RCC 7860 (cell line): ENCODE results near the gene SCD5.

Experiments
- DNase-seq: peaks from one replicate; pipeline ENCODE4 v3.0.0-alpha.2; 2015; ENCODE audit warnings: low spot score
- FAIRE-seq: peaks from 2 replicates; lab custom pipeline; 2012; peaks lifted over from hg19 to GRCh38; lab: Jason Lieb, UNC

Gene SCD5

DNA sequence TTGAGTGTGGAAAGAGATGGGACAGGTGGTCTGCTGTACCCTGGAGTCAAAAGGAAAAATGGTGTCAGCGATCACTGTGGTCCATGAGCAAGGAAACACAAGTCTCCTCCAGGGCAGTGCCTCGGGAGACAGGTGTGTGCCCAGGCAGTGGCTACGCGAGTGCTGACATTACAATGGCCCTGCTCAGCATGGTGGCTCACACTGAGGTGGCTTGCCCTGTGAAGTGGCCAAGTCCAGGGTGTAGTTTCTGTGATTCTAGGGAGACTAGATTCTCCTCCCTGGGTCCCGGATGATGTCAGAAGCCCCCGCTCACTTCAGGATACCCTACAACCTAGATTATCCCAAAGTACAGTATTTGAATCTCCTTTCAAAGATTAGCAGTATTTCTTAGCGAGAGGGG lies 192.0 kb downstream of the SCD5 start:
- DNase-seq (no peak), FAIRE-seq (no peak)

- FAIRE-seq (no peak), DNase-seq (no peak)
These were observed 194.1 kb downstream of the SCD5 start for GRCh38 chr4:82604522-82604921.

DNA sequence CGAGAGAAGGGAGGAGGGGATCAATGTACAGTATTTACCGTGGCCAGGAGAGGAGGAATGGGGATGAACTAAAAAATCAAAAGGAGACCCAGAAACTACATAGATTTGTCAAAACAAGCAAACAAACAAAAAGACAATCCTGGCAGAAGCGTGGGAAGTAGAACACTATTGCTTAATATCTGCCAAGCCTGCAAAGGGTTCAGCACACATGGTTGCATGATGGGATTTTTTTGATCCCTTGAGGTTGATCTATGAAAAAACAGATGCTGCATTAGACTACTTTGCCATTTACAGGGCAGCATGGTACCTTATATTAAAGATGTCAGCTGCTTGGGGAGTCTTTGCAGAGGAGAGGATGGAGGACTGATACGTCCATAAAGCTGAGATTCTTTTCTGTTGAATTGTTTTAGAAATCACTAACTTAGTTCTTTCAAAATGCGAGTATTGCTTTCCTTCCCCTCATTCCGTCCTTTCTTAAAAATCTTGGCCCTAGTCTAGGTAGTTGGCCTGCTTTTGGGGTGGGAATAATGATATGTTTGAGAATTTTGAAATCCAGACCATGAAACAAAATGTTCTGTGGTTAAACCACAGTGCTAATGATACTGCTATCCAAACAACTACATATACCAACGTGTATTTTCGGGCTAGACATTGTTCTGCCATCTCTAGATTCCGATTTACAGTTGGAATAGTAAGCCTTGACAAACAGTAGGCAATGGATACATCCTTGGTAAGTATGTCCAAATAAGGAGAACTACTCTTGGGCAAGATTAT lies 197.2 kb downstream of the SCD5 start:
- DNase-seq (no peak), FAIRE-seq (no peak)

DNA sequence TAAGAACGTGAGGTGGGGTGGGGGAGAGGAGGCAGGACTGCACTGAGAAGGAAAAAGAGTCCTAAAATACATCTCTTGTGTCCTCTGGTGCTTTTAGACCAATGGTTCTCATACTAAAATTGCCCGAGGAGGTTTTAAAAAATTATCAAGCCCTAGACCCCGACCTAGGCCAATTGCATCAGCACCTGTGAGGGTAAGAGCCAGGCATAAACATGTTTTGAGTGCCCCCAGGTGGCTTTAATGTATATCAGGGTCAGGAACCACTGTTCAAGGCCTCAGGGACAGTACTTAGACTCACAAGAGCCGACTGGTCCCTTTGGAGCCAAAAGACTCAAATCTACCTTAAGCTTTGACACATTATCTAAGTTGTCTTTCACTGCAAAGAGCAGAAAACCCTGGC lies 199.3 kb downstream of the SCD5 start:
- FAIRE-seq = no peak
- no peak for DNase-seq

DNA sequence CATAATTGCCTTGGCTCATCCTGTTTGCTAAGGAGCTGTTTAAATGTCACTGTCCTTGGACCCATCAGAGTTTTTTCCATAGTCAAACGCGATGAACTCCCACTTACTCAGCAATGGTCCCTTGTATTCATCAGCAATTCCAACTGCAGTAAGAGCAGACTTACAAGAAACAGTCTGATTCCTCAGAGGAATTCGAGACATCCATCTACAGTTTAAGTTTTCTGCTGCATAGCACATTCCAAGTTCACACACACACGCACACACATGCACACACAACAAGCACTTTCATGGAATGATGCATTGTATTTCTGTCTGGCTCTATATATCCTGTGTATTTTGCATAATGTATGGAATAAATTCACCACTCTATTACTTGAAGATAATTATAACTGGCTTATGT lies 204.1 kb downstream of the SCD5 start:
- FAIRE-seq (no peak), DNase-seq (no peak)

- no peak for FAIRE-seq
- no peak for DNase-seq
These were observed 205.2 kb downstream of the SCD5 start for GRCh38 chr4:82593411-82593810.

DNA sequence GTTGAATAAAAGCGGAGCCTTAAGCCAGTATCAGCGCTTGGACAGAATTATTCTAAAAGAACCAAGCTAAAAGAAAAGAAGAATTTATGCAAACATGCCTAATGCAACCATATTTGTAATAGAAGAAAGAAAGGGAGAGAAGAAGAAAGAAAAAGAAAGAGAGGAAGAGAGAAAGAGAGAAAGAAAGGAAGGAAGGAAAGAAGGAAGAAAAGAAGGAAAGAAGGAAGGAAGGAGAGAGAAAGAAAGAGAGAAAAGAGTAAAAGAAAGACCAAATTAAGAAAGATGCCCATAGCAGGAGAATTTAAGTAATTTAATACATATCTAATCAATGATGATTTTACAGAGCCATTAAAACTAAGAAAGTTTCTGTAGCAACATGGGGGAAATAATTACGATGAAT lies 206.0 kb downstream of the SCD5 start:
- FAIRE-seq = no peak

GRCh38 chr4:82591592-82591991 lies 207.0 kb downstream of the SCD5 start:
- FAIRE-seq (no peak), DNase-seq (no peak)

More for the DNA sequence above, 206.0 kb downstream of the SCD5 start:
- no peak for DNase-seq

DNA sequence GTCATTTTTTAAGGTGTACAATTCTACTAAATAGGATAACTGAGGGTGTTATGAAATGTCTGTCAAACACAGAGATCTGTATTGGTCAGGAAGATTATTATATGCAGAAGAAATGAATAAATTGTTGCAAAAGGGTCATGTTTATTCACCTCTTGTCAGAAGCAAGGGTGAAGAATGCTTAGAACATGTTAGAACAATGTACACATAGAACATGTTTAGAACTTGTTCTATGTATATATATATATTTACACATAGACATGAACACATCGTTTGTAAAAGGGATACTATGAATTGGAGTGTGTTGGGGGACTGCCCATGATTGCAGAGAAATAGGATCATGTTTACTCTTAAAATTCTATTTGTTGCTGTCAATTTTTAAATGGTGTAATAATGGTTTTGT lies 208.8 kb downstream of the SCD5 start:
- FAIRE-seq = no peak
- no peak for DNase-seq

DNA sequence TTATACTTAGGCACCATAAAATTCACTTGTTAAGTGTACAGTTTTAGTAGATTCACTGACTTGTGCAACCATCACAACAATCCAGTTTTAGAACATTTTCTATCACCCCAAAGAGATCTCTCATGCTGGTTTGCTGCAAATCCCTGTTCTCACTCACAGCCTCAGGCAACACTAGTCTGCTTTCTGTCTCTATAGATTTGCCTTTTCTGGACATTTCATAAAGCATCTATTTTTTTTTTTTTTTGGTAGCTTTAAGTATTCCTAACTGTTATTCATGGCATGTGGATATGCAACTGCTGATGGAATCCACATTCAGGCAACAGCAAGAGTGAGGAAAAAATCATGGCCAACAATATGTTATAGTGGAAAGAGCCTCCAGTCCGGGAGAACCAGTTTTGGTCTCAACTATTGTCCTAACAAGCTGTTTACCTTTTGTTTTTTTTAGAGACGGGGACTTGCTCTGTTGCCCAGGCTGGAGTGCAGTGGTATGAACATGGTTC lies 209.8 kb downstream of the SCD5 start:
- FAIRE-seq (no peak), DNase-seq (no peak)

DNA sequence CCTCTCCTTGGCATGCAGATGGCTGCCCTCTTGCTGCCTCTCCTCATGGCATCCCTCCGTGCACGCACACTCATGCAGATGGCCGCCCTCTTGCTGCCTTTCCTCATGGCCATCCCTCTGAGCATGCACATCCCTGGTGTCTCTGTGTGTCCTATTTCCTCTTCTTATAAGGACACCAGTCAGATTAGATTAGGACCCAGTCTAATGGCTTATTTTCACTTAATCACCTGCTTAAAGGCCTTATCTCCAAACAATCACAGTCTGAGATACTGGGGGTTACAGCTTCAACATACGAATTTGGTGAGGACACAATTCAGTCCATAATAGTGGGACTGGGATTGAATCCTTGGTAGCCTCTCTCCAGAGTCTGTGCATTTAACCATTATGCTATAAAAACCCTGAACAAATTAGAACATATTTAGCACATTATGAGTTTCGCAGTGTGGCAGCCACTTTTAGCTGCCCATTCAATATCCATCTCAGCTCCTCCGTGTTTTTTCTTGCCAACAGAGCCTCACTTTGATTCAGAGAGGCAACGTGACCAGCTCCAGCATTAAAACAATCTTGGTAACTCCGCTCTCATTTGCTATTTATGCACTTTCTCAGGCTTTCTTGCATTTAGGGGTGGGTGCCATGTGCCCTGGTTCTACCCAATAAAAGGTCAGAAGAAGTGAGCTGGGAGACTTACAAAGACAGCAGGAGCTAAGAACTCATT lies 210.6 kb downstream of the SCD5 start:
- FAIRE-seq (no peak), DNase-seq (no peak)

GRCh38 chr4:82585690-82586435 lies 212.7 kb downstream of the SCD5 start:
- FAIRE-seq (no peak), DNase-seq (no peak)

- FAIRE-seq (no peak), DNase-seq (no peak)
These were observed 213.7 kb downstream of the SCD5 start for GRCh38 chr4:82584931-82585330.

GRCh38 chr4:82583897-82584587 lies 214.6 kb downstream of the SCD5 start:
- FAIRE-seq (no peak), DNase-seq (no peak)

DNA sequence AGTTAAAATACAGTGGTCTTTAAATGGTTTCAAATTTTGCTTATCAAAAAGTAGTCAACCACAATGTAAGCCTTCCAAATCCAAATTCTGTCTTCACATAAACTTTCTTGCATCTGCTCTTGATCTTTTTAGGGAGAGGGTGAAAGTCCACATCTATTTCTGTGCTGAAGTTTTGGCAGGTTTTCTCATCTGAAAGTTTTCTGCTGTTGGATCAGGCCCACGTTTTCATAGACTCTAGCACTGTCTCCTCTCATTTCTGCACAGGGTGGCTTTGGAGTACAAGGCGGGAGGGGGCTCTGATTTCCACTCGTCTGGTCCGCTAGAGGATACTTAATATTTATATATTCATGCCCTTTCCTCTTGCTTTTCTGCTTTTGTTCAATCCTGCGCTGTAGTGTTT lies 218.7 kb downstream of the SCD5 start:
- FAIRE-seq (no peak), DNase-seq (no peak)
